ENCODE data around the gene STOX2.

Gene STOX2

DNA sequence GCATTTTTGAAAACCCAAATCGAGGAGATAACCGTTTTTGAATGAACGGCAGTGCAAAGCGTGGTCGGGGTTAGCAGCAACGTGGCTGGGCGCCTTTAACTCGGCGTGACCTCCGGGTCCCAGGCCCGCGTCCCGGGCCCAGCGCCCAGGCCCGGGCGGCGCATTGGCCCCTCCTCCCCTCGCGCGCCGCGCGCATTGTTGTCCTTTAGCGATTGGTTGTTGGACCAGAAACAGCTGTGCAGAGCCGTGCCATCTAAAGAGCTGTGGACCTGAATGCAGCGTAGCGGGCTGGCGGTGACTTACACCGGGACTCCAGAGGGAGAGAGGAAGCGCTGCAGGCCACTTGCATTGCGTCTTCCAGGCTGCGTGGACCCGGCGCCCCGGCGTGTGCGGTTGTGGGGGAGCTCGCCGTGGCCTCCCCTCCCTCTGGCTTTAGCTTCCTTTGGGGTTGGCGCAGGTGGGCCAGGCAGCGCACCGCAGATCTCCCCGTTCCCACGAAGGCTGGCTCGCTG, at the start of gene STOX2:
Gene STOX2, plus strand, starts transcription at position 227 of the 512 bp plus-strand sequence. CDS start 1,484 bp downstream, outside the sequence.
- no peak for DNase-seq (ENCODE audit: low read depth)

DNA sequence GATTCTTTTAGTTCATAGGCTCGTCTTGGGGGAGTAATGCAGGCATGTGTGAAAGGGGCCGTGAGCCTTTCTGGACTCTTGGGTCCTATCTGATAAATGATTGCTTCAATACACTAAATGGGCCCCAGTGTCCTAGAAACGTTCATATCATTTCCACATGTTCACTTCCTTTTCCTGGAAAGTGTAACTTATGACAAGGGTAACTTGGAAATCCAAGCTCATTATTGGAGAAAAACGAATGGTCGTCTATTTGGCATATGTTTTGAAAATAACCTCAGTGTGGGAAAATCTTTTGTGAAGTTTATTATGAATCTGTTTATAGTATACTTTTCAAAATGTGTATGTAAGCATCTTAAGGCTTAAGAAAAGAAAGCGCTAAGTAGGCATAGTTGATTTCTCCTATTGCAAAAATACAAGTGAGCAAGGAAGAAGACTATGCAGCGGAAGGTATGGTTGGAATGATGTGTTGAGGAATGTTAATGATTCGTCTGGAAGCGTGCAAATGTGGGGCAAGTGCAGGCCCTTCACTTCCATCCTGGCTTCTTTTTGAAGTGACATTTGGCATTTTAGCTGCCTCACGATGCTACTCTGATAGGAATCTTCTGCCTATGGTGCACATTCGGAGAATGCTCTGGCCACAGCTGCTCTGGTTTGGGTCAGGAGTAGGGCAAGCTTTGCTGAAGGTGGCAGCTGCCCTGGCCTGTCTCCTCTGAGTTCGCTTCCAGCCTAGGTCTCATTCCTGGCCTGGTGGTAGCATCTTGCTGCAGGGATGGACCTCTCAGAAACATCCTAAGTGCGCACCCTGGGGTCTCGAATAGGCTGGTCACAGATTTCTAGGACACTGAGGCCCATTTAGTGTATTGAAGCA, 49.5 kb upstream of the STOX2 start:
- no peak for DNase-seq (ENCODE audit: low read depth)

DNA sequence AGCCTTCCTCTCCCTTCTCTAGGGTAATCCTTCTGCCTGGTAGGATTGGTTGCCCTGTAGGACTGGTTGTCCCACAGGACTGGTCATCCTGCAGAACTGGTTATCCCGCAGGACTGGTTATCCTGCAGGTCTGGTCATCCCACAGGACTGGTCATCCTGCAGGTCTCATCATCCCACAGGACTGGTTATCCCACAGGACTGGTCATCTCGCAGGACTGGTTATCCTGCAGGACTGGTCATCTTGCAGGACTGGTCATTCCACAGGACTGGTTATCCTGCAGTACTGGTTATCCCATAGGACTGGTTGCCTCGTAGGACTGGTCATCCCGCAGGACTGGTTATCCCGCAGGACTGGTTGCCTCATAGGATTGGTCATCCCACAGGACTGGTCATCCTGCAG, 48.1 kb upstream of the STOX2 start:
- no peak for DNase-seq (ENCODE audit: low read depth)

- DNase-seq (ENCODE audit: low read depth), result no peak
Measured at GRCh38 chr4:183858011-183858615, 47.0 kb upstream of the STOX2 start.

DNA sequence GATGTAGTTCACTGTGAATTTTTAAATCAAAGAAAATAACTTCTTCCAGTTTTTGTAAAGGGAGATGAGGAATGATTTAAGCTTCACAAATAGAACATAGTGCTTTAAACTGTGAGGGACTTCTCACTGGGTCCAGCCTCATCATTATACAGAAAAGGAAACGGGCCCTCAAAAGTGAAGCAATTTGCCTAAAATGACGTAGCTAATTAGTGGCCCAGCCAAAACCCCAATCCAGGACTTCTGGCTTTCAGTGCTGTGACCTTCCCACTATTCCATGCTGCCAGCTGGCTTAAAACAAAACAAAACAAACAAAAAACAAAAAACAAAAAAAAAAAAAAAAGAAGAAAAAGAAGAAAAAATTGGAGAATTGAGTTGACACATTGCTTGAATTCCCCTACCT, 45.0 kb upstream of the STOX2 start:
- DNase-seq (ENCODE audit: low read depth), result no peak

DNA sequence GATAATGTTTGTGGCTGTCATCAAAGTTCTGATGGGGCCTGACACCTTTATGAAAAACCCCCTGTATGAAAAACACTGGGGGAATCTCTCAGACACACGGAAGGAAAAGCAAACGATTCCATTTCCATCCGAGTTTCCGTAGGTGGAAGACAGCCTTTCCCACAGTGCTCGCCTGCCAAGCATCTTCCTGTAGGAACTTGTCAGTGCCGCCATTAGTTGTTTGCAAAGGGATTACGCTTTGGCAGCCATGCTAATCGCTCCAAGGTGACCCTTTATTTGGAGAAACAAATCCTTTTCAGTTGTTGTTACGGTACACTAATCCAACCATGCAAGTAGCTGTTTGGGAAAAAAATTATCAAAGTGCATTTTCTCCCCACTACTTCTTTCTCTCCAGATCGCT, 44.4 kb upstream of the STOX2 start:
- DNase-seq (ENCODE audit: low read depth), result no peak

DNA sequence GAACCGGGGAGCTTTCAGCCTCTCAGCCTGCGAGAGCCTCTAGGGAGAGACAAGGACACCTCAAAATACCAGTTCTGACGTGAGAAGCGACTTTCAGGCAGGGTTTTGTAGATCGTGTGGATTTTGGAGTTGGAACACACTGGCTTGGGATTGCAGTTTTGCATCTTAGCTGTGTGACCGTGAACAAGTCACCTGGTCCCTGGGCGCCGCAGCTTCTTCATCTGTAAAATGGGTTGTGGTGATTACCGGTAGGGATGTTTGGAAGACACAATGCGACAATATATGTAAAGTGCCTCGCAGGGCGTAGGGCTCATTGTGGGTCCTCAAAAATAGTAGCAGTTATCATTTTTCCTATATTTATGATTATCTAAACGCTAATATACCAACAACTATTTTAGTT, 43.7 kb upstream of the STOX2 start:
- no peak for DNase-seq (ENCODE audit: low read depth)

GRCh38 chr4:183863155-183863825, 41.8 kb upstream of the STOX2 start:
- no peak for DNase-seq (ENCODE audit: low read depth)

- DNase-seq (ENCODE audit: low read depth), result no peak
Measured at GRCh38 chr4:183867247-183867646, 37.9 kb upstream of the STOX2 start.

GRCh38 chr4:183870997-183871396, 34.1 kb upstream of the STOX2 start:
- DNase-seq (ENCODE audit: low read depth), result no peak

- DNase-seq (ENCODE audit: low read depth), result no peak
Measured at GRCh38 chr4:183871581-183871980, 33.5 kb upstream of the STOX2 start.

GRCh38 chr4:183872531-183872930, 32.6 kb upstream of the STOX2 start:
- no peak for DNase-seq (ENCODE audit: low read depth)

DNA sequence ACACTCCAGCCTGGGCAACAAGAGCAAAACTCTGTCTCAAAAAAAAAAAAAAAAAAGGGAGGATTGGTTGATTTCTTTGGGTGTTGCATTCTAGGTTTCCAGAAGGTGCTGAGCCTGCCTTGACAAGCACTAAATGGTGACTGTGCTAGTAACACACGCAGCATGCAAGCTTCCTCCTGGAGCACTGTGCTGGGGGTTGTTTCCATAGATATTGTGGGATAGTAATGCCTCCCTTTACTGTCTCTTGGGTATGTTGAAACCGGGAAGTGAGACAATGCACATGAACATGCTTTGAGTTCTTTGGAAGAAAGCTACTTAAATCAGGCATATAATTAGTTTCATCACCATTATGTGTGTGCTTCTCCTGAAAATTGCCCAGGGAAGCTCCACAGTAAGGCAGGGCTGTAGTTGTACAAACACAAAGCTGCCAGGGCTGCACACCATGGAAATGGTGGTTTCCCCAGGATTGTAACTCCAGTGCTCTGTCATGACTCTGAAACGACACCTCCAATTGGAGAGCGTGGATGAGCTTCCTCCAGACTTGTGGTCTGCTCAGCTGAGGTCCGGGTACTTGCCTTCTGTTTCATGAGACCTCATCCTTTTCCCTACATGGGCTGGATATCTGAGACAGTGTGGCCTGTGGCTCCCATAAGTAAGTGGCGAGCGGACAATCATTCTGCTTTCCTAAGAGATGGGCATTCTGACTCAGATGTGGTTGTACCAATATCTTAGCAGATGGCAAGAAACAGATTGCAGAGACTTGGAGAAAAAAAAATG, 31.5 kb upstream of the STOX2 start:
- DNase-seq (ENCODE audit: low read depth), result no peak

DNA sequence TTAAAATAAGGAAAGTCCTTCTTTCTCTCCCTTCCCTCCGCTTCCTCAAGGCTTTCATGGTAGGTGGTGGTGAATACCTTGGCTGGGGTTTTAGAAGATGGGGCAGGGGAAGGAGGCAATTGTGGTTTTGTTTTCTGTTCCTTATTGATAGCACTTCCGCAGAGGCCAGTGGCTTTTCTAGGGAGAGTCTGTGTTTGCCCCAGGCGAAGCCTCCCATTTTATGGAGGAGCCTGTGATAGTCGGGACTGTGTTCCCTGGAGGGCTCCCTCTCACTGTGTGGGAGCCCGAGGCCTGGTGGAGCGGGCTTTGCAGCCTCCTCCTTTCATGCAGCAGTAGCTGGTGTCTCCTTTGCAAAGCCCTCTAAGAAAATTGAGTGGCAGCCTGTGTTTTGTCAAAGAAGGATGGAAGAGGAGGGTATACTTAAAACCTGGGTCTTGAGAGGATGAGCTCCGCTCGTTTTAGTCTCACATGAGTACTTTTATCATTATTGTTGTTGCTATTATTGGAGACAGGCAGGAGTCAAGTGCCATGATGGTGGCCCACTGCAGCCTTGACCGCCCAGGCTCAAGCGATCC, 29.8 kb upstream of the STOX2 start:
- DNase-seq (ENCODE audit: low read depth), result no peak

DNA sequence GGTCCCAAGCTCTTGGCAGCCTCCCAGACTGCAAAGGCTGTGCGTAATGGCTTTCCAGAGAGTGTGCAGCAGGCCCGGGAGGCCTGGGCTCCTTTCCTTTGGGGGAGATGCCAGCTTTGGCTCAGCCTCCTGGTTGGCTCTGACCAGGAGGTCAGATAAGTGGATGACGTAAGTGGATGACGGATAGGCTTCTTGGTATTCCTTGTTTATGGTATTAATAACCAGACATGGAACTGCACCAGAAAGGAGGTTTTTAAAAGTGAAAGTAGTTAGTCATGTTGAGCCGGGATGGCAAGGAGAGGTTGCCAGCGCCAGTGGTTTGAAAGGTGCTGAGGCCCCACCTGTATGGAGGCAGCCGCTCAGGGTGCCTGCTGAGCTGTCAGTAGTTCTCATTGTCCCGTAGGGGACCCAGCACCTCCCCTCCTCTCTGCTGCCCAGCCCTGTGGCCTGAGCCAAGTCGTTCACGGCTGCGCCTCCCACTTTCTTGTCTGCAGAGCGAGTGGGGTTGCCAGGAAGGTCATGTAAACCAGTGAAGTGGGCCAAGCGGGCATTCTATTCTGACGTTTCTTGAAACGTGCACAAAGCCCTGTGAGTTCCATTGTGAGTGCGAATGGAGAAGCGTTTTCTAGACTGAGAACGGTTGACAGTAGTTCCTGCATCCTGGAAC, 28.7 kb upstream of the STOX2 start:
- DNase-seq (ENCODE audit: low read depth), result no peak

DNA sequence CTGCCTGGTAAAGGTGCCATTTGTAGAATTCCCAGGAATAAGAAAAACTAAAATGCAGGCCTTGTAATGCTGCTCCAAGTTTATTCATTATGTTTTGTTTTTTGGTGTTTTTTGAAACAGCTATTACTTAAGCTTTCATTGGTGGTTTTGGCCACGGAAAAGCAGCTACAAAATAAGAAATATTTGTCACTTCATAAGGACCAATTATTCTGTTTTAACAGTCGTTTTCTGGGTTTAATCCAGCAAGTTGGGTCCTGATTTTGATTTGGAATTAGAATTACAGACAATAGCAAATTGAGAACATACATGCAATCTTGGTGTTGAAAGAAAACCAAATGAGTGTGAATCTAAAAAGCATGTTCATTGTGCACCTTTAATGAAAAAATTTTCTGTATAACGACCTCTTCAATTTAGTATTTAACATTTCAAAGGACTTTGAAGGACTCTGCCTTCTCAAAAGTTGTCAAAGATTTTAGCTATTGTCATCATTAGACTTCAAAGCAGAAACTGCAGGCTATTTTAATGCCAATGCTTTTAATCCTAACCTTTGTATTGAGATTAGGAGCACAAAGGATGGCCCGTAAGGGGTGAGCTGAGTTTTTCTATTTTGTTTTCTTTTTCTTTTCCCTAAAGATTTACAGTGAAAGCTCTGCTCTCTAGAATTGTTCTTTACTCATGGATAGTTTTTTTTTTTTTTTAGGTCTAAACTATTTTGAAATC, 26.7 kb upstream of the STOX2 start:
- DNase-seq (ENCODE audit: low read depth), result no peak

DNA sequence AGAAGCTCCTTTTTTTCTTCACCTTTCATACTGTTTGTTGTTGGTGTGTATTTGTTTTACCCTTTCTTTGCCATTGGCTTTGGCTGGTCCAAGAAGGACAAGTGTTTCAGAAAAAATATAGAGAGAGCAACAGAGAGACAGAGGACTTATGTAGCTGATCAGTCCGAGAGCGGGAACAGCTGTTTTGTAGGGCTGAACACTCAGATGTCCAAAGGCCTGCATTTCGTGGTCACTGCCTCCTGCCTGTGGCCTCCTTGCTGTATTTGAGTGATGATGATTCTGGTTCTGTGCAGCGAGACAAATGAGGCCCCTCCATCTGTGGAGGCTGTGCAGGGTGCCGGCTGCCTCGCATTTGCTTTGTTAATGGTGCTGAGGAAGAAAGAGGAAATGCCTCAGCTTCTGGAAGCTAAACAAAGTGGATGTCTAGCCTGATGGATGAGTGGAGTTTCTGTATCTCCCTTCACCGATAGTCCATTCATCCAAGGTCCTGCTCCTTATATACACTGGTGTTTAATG, 19.8 kb upstream of the STOX2 start:
- DNase-seq (ENCODE audit: low read depth), result no peak

DNA sequence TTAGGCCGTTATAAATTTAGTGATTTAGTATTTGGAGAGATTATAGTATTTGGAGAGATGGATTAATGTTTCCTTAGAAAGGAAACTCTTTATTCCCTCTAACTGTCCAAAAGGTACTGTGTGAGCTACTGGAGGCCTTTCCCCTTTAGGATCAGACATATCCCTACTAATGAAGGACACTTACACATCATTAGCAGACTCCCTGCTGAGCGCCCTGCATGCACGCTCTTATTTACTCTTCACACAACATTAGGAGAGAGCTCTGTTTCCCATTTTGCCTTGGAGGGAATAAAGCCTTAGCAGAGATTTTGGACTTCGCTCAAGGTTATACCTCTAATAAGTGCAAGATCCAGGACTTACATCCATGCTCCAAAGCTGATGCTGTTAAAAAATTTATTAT, 17.8 kb upstream of the STOX2 start:
- DNase-seq (ENCODE audit: low read depth), result no peak

- DNase-seq (ENCODE audit: low read depth), result no peak
Measured at GRCh38 chr4:183888564-183888963, 16.5 kb upstream of the STOX2 start.

DNA sequence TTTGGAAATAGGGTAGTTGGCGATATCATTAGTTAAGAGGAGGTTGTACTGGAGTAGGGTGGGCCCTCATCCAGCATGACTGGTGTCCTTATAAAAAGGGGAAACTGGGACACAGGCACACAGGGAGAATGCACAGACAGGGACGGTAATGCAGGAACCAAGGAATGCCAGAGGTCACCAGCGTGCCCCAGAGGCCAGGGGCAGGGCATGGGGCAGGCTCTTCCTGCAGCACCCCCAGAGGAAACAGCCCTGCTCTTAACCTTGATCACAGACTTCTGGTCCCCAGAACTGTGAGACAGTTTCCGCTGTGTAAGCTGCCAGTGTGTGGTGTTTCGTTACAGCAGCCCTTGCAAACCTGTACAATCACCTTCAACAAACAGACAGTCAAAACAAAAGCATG, 15.9 kb upstream of the STOX2 start:
- DNase-seq (ENCODE audit: low read depth), result no peak
